ENCODE measurements around the gene RSRC1.
A peak's percentile ranks its signal among the peaks of the same experiment; 100 is the strongest.
"Not testable (repeated sequence)": the region's sequence is repeated elsewhere in the genome, so short reads cannot be mapped to it uniquely, and the experiment has no call there.

The RSRC1 gene

DNA sequence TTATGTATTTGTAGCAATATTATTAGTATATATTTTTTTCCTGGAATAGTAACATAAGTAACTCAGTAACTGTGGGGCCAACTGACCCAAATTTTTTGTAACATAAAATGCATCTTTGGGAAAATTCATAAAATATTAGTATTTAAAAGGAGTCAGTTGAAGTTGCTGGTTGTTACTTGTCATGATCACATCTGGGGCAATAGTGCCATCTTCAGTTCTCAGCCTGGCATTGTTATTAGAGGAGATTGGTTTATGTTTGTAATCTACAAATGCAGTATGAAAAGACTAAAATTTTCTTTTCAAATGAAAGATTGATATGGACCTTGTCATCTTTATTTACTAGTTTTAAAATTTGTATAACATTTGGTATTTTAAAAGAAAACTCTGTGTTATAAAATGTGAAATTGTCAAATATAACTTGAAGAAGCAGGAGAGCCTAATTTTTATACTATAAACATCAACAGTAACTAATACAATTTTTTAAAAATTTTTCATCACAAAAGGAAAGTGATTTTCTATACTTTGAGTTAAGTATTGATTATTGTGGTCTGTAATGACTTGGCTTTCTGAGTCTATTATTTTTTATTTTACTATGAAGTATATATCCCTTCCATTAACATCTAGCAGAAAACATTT, 422.3 kb downstream of the RSRC1 start:
- H3K4me1 Mint-ChIP-seq: no peaks in the 10 kb centered on the region
- ATAC-seq: no peak

GRCh38 chr3:158535918-158536317, 426.0 kb downstream of the RSRC1 start:
- DNase-seq (ENCODE audit: low spot score in 2 of 2) (no peak), ATAC-seq (no peak)
- no peaks in the 10 kb centered on the region for H3K9me3 Mint-ChIP-seq
- H3K4me1 Mint-ChIP-seq: no peaks in the 10 kb centered on the region
- H3K36me3 Mint-ChIP-seq: no peaks in the 10 kb centered on the region
- no peak overlapping the region for H3K4me3 Mint-ChIP-seq
- no peak overlapping the region for H3K27ac Mint-ChIP-seq

More for the DNA sequence above, 422.3 kb downstream of the RSRC1 start:
- no peak overlapping the region for H3K27ac Mint-ChIP-seq
- H3K9me3 Mint-ChIP-seq: no peaks in the 10 kb centered on the region
- no peak for DNase-seq (ENCODE audit: low spot score in 2 of 2)
- H3K36me3 Mint-ChIP-seq: no peaks in the 10 kb centered on the region
- no peak overlapping the region for H3K4me3 Mint-ChIP-seq

- no peak for ATAC-seq
- DNase-seq (ENCODE audit: low spot score in 2 of 2): peak; percentile 11 to 65
- Mint-ChIP-seq H3K4me1 (no peaks in the 10 kb centered on the region), H3K36me3 (peaks cover 6% of the 10 kb centered on the region), H3K27ac (no peak overlapping the region), H3K9me3 (no peaks in the 10 kb centered on the region), H3K4me3 (no peak overlapping the region)
These were observed 429.6 kb downstream of the RSRC1 start for GRCh38 chr3:158539414-158540014.

GRCh38 chr3:158540066-158540465, 430.2 kb downstream of the RSRC1 start:
- no peak overlapping the region for H3K4me3 Mint-ChIP-seq
- H3K4me1 Mint-ChIP-seq: no peaks in the 10 kb centered on the region
- no peak for DNase-seq (ENCODE audit: low spot score in 2 of 2)
- peaks cover 6% of the 10 kb centered on the region for H3K36me3 Mint-ChIP-seq
- no peak overlapping the region for H3K27ac Mint-ChIP-seq
- no peak for ATAC-seq
- H3K9me3 Mint-ChIP-seq: no peaks in the 10 kb centered on the region

GRCh38 chr3:158548691-158549090, 438.8 kb downstream of the RSRC1 start:
- ATAC-seq: no peak
- H3K4me3 Mint-ChIP-seq: no peak overlapping the region
- H3K27ac Mint-ChIP-seq: no peak overlapping the region
- no peaks in the 10 kb centered on the region for H3K4me1 Mint-ChIP-seq
- peaks cover 5% of the 10 kb centered on the region for H3K36me3 Mint-ChIP-seq
- no peak for DNase-seq (ENCODE audit: low spot score in 2 of 2)
- H3K9me3 Mint-ChIP-seq: no peaks in the 10 kb centered on the region

DNA sequence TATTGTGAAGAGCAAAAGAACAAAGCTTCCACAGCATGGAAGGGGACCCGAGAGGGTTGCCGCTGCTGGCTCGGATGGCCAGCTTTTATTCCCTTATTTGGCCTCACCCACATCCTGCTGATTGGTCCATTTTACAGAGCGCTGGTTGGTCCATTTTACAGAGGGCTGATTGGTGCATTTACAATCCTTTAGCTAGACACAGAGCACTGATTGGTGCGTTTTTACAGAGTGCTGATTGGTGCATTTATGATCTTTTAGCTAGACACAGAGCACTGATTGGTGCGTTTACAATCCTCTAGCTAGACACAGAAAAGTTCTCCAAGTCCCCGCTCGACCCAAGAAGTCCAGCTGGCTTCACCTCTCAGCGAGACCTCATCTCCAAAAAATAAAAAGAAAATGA, 440.0 kb downstream of the RSRC1 start:
- not testable (repeated sequence) for DNase-seq (ENCODE audit: low spot score in 2 of 2); H3K4me3 Mint-ChIP-seq

GRCh38 chr3:158552124-158552523, 442.2 kb downstream of the RSRC1 start:
- H3K27ac Mint-ChIP-seq: no peak overlapping the region
- H3K4me3 Mint-ChIP-seq: no peak overlapping the region
- ATAC-seq (no peak), DNase-seq (ENCODE audit: low spot score in 2 of 2) (no peak)
- H3K36me3 Mint-ChIP-seq: no peaks in the 10 kb centered on the region
- no peaks in the 10 kb centered on the region for H3K9me3 Mint-ChIP-seq
- no peaks in the 10 kb centered on the region for H3K4me1 Mint-ChIP-seq

More for the DNA sequence above, 440.0 kb downstream of the RSRC1 start:
- H3K36me3 Mint-ChIP-seq, H3K9me3 Mint-ChIP-seq, ATAC-seq, H3K27ac Mint-ChIP-seq, H3K4me1 Mint-ChIP-seq: not testable (repeated sequence)

GRCh38 chr3:158559504-158559903, 449.6 kb downstream of the RSRC1 start:
- H3K4me3 Mint-ChIP-seq: no peak overlapping the region
- ATAC-seq (no peak), DNase-seq (ENCODE audit: low spot score in 2 of 2) (no peak)
- H3K36me3 Mint-ChIP-seq: no peaks in the 10 kb centered on the region
- H3K4me1 Mint-ChIP-seq: no peaks in the 10 kb centered on the region
- H3K9me3 Mint-ChIP-seq: no peaks in the 10 kb centered on the region
- no peak overlapping the region for H3K27ac Mint-ChIP-seq

GRCh38 chr3:158560979-158561378, 451.1 kb downstream of the RSRC1 start:
- no peaks in the 10 kb centered on the region for H3K36me3 Mint-ChIP-seq
- H3K4me1 Mint-ChIP-seq: no peaks in the 10 kb centered on the region
- no peak for ATAC-seq
- H3K27ac Mint-ChIP-seq: no peak overlapping the region
- no peak for DNase-seq (ENCODE audit: low spot score in 2 of 2)
- H3K9me3 Mint-ChIP-seq: peaks cover 4% of the 10 kb centered on the region
- H3K4me3 Mint-ChIP-seq: no peak overlapping the region

DNA sequence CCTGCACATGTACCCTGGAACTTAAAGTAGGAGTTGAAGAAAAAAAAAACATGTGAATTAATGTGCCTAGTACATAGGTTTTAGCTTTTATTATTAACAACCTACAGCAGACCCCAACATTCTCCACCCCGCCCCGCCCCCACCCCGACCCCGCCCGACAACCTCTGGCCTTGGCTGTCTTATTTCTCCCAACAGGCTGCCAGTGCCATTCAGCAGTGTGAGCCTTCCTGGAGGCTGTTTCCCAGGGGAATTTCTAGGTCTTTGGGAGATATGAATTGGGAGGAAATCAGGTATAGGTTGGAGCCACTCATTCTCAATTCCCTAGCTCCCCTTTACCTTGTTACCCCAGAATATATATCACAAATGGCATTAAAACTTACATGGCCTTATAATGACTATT, 452.8 kb downstream of the RSRC1 start:
- no peaks in the 10 kb centered on the region for H3K36me3 Mint-ChIP-seq
- ATAC-seq (no peak), DNase-seq (ENCODE audit: low spot score in 2 of 2) (no peak)
- no peak overlapping the region for H3K27ac Mint-ChIP-seq
- H3K9me3 Mint-ChIP-seq: peaks cover 4% of the 10 kb centered on the region
- H3K4me1 Mint-ChIP-seq: no peaks in the 10 kb centered on the region
- no peak overlapping the region for H3K4me3 Mint-ChIP-seq

DNA sequence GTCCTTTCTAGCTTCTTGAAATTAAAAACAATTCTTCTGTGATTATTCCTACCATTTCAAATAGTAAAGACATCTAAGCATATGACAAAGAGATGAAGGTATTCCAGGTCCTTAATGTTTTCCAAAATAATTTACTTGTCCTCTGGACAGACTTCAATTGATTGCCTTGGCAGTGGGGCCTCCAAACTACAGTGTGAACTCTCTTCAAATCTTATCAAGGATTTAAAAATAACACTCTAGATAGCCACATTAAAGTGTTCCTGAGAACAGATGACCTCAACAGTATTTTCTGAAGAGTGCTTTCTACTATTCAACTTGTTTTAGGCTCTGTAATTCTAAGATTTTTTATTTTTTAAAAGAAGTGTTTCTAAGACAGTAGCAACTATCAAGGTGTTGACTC, 453.2 kb downstream of the RSRC1 start:
- Mint-ChIP-seq H3K36me3 (no peaks in the 10 kb centered on the region), H3K27ac (no peak overlapping the region), H3K4me1 (no peaks in the 10 kb centered on the region), H3K4me3 (no peak overlapping the region), H3K9me3 (peaks cover 4% of the 10 kb centered on the region)
- DNase-seq (ENCODE audit: low spot score in 2 of 2) (no peak), ATAC-seq (no peak)

- no peak for ATAC-seq
- Mint-ChIP-seq H3K4me3 (no peak overlapping the region), H3K9me3 (peaks cover 4% of the 10 kb centered on the region), H3K27ac (no peak overlapping the region), H3K4me1 (peaks cover 3% of the 10 kb centered on the region), H3K36me3 (no peaks in the 10 kb centered on the region)
- DNase-seq (ENCODE audit: low spot score in 2 of 2): no peak
These were observed 455.2 kb downstream of the RSRC1 start for GRCh38 chr3:158565076-158565475.

DNA sequence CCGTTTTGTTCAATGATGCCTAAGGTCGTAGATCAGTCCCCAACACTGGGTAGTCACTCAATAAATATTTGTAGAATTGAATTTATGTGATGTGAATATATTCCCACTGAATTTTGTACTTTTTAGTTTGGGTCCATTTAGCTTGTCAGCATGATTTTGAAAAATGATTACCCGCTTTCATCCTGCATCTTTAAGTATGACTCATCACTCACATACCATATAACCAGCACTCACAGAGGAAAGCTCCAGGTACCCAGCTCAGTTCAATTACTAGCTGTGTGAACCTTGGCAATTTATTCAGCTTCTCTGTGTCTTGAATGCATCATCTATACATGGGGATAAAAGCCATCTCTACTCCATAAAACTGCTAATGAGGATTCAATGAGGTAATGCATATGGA, 458.9 kb downstream of the RSRC1 start:
- Mint-ChIP-seq H3K9me3 (peaks cover 8% of the 10 kb centered on the region), H3K4me1 (peaks cover 17% of the 10 kb centered on the region), H3K4me3 (no peak overlapping the region), H3K36me3 (peaks cover 7% of the 10 kb centered on the region), H3K27ac (no peak overlapping the region)
- ATAC-seq (no peak), DNase-seq (ENCODE audit: low spot score in 2 of 2) (no peak)

GRCh38 chr3:158569794-158570193, 459.9 kb downstream of the RSRC1 start:
- no peak overlapping the region for H3K27ac Mint-ChIP-seq
- peaks cover 8% of the 10 kb centered on the region for H3K9me3 Mint-ChIP-seq
- no peak overlapping the region for H3K4me3 Mint-ChIP-seq
- H3K4me1 Mint-ChIP-seq: peaks cover 17% of the 10 kb centered on the region
- ATAC-seq: no peak
- peaks cover 7% of the 10 kb centered on the region for H3K36me3 Mint-ChIP-seq
- DNase-seq (ENCODE audit: low spot score in 2 of 2): no peak

GRCh38 chr3:158570999-158571702, 461.3 kb downstream of the RSRC1 start, which contains the start of gene MLF1:
MLF1 (plus strand) TSS chr3:158571194; CDS start chr3:158571301, 107 bp downstream.
- Mint-ChIP-seq H3K4me1 (peaks cover 17% of the 10 kb centered on the region), H3K4me3 (peak within 1 kb of the TSS; percentile 87), H3K27ac (peak within 1 kb of the TSS; percentile 91), H3K9me3 (peaks cover 5% of the 10 kb centered on the region), H3K36me3 (peaks cover 7% of the 10 kb centered on the region)
- ATAC-seq (peak; percentile 99), DNase-seq (ENCODE audit: low spot score in 2 of 2) (peak; percentile 62 to 87)

Measured in stimulated activated effector memory CD8-positive, alpha-beta T cell treated with anti-CD3 and anti-CD28 coated beads, Interleukin-12 subunit alpha, Interleukin-12 subunit beta, amount 100 ng/mL, for 72 hours (primary cell).